ENCODE results near the gene C7orf33. TPM values are rescaled to one million over a fixed set of nuclear protein-coding genes. Genes with fewer than 3 reads are reported as not detected.

Gene C7orf33
- total and polyA plus RNA-seq, 9 of the 15 experiments (the other 6 are each of a cell fraction or from before 2014, with no cell fraction given), result 0.04 TPM; not detected in 8

GRCh38 chr7:148567524-148567923, 23.0 kb upstream of the C7orf33 start:
- no peak for FAIRE-seq
- ATAC-seq, result no peak

More at GRCh38 chr7:148567524-148567923, 23.0 kb upstream of the C7orf33 start:
- no peak overlapping the region for H3K27ac ChIP-seq (ENCODE audit: extremely low read depth, low read depth, low read length)
- BruUV-seq (replicated peaks), result no TSS peak
- no peaks in the 10 kb centered on the region; a peak in 1 of 5 replicates for H3K4me1 ChIP-seq (replicated peaks in 1 of 2; ENCODE audit: control insufficient read depth in 2 of 2, insufficient read depth in 2 of 2, low read length in 2 of 2)
- H3K9ac ChIP-seq (ENCODE audit: insufficient read depth in 1 of 2, low read depth in 2 of 2, low read length in 2 of 2), result no peak overlapping the region
- no peak overlapping the region for H3K4me2 ChIP-seq (ENCODE audit: insufficient read depth, low read length)
- intact Hi-C loops (cut with micrococcal nuclease) (no loop called here), in situ Hi-C loops (cut with MboI) (no loop called here)
- ChIA-PET POLR2A (interaction anchor here (0.9 to 1.0 kb wide), 2 partner anchors 10 to 16 kb away, joined by 3 to 4 read pairs; no protein-coding TSS in a partner anchor), CTCF (ENCODE audit: low intra/inter-chr PET ratio) (no interaction called here)
- H3K79me2 ChIP-seq (ENCODE audit: control insufficient read depth, insufficient read depth, low read length), result no peaks in the 10 kb centered on the region
- no peaks in the 10 kb centered on the region for H3K9me1 ChIP-seq (ENCODE audit: control insufficient read depth, insufficient read depth, low read length)
- peaks cover 4% of the 10 kb centered on the region; the same call in 1 of the 2 replicates for H3K9me3 ChIP-seq (replicated peaks; ENCODE audit: control insufficient read depth, insufficient read depth, low read depth, low read length)
- H3K4me3 ChIP-seq, result no peak overlapping the region
- H3K36me3 ChIP-seq (ENCODE audit: control insufficient read depth, insufficient read depth, low read length), result no peaks in the 10 kb centered on the region
- DNase-seq (ENCODE audit: extremely low read depth in 1 of 4, low spot score in 3 of 4), result no peak
- H4K20me1 ChIP-seq (replicated peaks; ENCODE audit: control insufficient read depth, insufficient read depth, low read length), result no peaks in the 10 kb centered on the region
- H3K27me3 ChIP-seq (ENCODE audit: control insufficient read depth in 2 of 2, insufficient read depth in 2 of 2, low read length in 2 of 2), result no peaks in the 10 kb centered on the region
- H2AFZ ChIP-seq (ENCODE audit: low read depth, low read length), result no peak overlapping the region
- WGBS (ENCODE audit: insufficient coverage, low coverage, missing lambda C conversion rate), result 5% methylated on average over 5 of the region's 5 CpGs
- TF ChIP-seq HSF4 (CRISPR knock-in tag; IDR thresholded peaks at IDR 0.05; ENCODE audit: borderline replicate concordance), result no peak
- no peak for TF ChIP-seq ZFX (CRISPR knock-in tag; IDR thresholded peaks at IDR 0.05)
- TF ChIP-seq SMARCC2 (IDR thresholded peaks at IDR 0.05; ENCODE audit: low read depth), result no peak
- TF ChIP-seq GTF2A2 (tag; IDR thresholded peaks at IDR 0.05), result no peak
- no peak for TF ChIP-seq C11orf30 (IDR thresholded peaks at IDR 0.05; ENCODE audit: low read depth)
- TF ChIP-seq GABPB1 (CRISPR knock-in tag; IDR thresholded peaks at IDR 0.05), result no peak
- TF ChIP-seq TFAM (CRISPR knock-in tag; conservative IDR thresholded peaks at IDR 0.05), result no peak
- TF ChIP-seq RNF2 (IDR thresholded peaks at IDR 0.05), result no peak
- TF ChIP-seq ELF1 (tag; IDR thresholded peaks at IDR 0.05), result no peak
- TF ChIP-seq MITF (IDR thresholded peaks at IDR 0.05), result no peak
- no peak for TF ChIP-seq TAF1 (IDR thresholded peaks at IDR 0.05; ENCODE audit: control insufficient read depth, extremely low read depth, insufficient read depth, low read length, severe bottlenecking)
- no peak for TF ChIP-seq TOE1 (IDR thresholded peaks at IDR 0.05; ENCODE audit: borderline replicate concordance)
- TF ChIP-seq TOE1 (CRISPR knock-in tag; IDR thresholded peaks at IDR 0.05; ENCODE audit: borderline replicate concordance, low read depth), result no peak
- no peak for TF ChIP-seq E4F1 (CRISPR knock-in tag; IDR thresholded peaks at IDR 0.05; ENCODE audit: borderline replicate concordance)
- TF ChIP-seq NCOA1 (IDR thresholded peaks at IDR 0.05; ENCODE audit: low read depth), result no peak
- TF ChIP-seq CBFB (CRISPR knock-in tag; IDR thresholded peaks at IDR 0.05), result no peak
- TF ChIP-seq CHAMP1 (IDR thresholded peaks at IDR 0.05), result no peak
- no peak for TF ChIP-seq ZC3H11A (IDR thresholded peaks at IDR 0.05; ENCODE audit: low read depth, low read length)
- TF ChIP-seq ZNF253 (CRISPR knock-in tag; conservative IDR thresholded peaks at IDR 0.05), result no peak
- TF ChIP-seq ZNF436 (CRISPR knock-in tag; IDR thresholded peaks at IDR 0.05), result no peak
